Keratinocyte (primary cell): ENCODE data around the gene SH3GLB2.

Source experiments
- CTCF ChIP-seq, 3 experiments: IDR thresholded peaks in 1 of 3; conservative IDR thresholded peaks in 1 of 3; optimal IDR thresholded peaks in 1 of 3; 2 replicates in 2 of 3; 3 replicates in 1 of 3; pipeline versions ENCODE3 to v1.5.1; 2011; ENCODE audit warnings: low read length in 3 of 3, mild to moderate bottlenecking in 3 of 3, moderate library complexity in 2 of 3, control low read depth in 1 of 3, inconsistent platforms in 1 of 3; ENCODE audit not compliant: insufficient read depth in 2 of 3; ENCODE audit errors: extremely low read depth in 1 of 3
- EZH2 ChIP-seq: IDR thresholded peaks from one replicate; pipeline ENCODE4 v1.6.1; 2012; ENCODE audit warnings: inconsistent platforms, mild to moderate bottlenecking, low read length, moderate library complexity

GRCh38 chr9:129060991-129061390, 32.9 kb upstream of the SH3GLB2 start:
- TF ChIP-seq CTCF (optimal IDR thresholded peaks at IDR 0.05 in 1 of 3, IDR thresholded peaks at IDR 0.05 in 1 of 3, conservative IDR thresholded peaks at IDR 0.05 in 1 of 3; ENCODE audit: extremely low read depth in 1 of 3, insufficient read depth in 2 of 3, low read length in 3 of 3), result no peak
- TF ChIP-seq EZH2, result no peak
